CD4-positive, CD25-positive, alpha-beta regulatory T cell (primary cell): Measurements from ENCODE around the gene SNED1. TPM values are rescaled to one million over a fixed set of nuclear protein-coding genes. Genes with fewer than 3 reads are reported as not detected.

Source experiments
- ATAC-seq, 2 donors: fragments of 150-1000 bp; cut with Tn5 transposase; one replicate each; pipeline ENCODE4 v1.10.0; 2021; ENCODE audit warnings: low read depth in 2 of 2, moderate number of reproducible peaks in 2 of 2, moderate library complexity in 1 of 2
- DNase-seq, 3 donors: peaks; one replicate each; pipeline versions ENCODE4 v3.0.0 to v3.0.0-alpha.2; 2012 to 2022; ENCODE audit warnings: mixed read lengths in 1 of 3
- H3K27ac ChIP-seq: one replicate; pipeline ENCODE4 v1.7.0; 2013; ENCODE audit warnings: mild to moderate bottlenecking, low read length; ENCODE audit not compliant: insufficient read depth, poor library complexity, severe bottlenecking
- H3K27me3 ChIP-seq: one replicate; pipeline ENCODE4 v1.7.0; 2013; ENCODE audit warnings: low read length; ENCODE audit not compliant: control insufficient read depth, insufficient read depth
- H3K36me3 ChIP-seq: one replicate; pipeline ENCODE4 v1.7.0; 2013; ENCODE audit warnings: mild to moderate bottlenecking, low read length, moderate library complexity; ENCODE audit not compliant: control insufficient read depth, insufficient read depth
- H3K4me1 ChIP-seq: 2 replicates; pipeline ENCODE4 v1.7.0; 2013; ENCODE audit warnings: mild to moderate bottlenecking, low read length; ENCODE audit not compliant: insufficient read depth, control insufficient read depth, poor library complexity, severe bottlenecking
- H3K4me3 ChIP-seq: one replicate; pipeline ENCODE4 v1.7.0; 2013; ENCODE audit warnings: low read depth, mild to moderate bottlenecking, low read length, moderate library complexity
- H3K9me3 ChIP-seq, 2 experiments: 1 replicate in 1 of 2; 2 replicates in 1 of 2; pipeline ENCODE4 v1.7.0; 2013; ENCODE audit warnings: low read length in 2 of 2, mild to moderate bottlenecking in 1 of 2, moderate library complexity in 1 of 2; ENCODE audit not compliant: control insufficient read depth in 2 of 2
- H3K27ac Mint-ChIP-seq, 3 donors: one replicate each; pipeline ENCODE4 v1.8.0; 2020 to 2022; ENCODE audit warnings: mild to moderate bottlenecking in 3 of 3, mixed read lengths in 3 of 3, moderate library complexity in 2 of 3
- H3K27me3 Mint-ChIP-seq: one replicate; pipeline ENCODE4 v1.8.0; 2022; ENCODE audit warnings: mild to moderate bottlenecking, mixed read lengths
- H3K36me3 Mint-ChIP-seq: one replicate; pipeline ENCODE4 v1.8.0; 2020; ENCODE audit warnings: mixed read lengths
- H3K4me1 Mint-ChIP-seq, 4 donors: one replicate each; pipeline ENCODE4 v1.8.0; 2020 to 2022; ENCODE audit warnings: mixed read lengths in 4 of 4, mild to moderate bottlenecking in 1 of 4
- H3K4me3 Mint-ChIP-seq, 4 donors: one replicate each; pipeline ENCODE4 v1.8.0; 2020 to 2022; ENCODE audit warnings: mild to moderate bottlenecking in 4 of 4, mixed read lengths in 4 of 4, moderate library complexity in 3 of 4
- H3K9me3 Mint-ChIP-seq, 7 donors: one replicate each; pipeline ENCODE4 v1.8.0; 2020 to 2022; ENCODE audit warnings: mixed read lengths in 7 of 7, mild to moderate bottlenecking in 3 of 7, moderate library complexity in 2 of 7
- polyA plus RNA-seq, 4 donors: library from polyadenylated mRNA; unstranded; fragments of 300-500 nt; fragmentation: Illumina TruSeq; gene quantifications; one replicate each; pipeline ENCODE4 v1.2.3, GENCODE V29; 2021
- total RNA-seq: library from RNA; stranded (reverse); gene quantifications from one replicate; pipeline ENCODE4 v1.2.3, GENCODE V29; 2022

SNED1 gene
- total and polyA plus RNA-seq, 5 donors from 2014 or later = 1.7 to 170 (median 2.5) TPM

- Mint-ChIP-seq H3K9me3 (no peaks in the 10 kb centered on the region), H3K27me3 (no peaks in the 10 kb centered on the region), H3K4me3 (no peak overlapping the region), H3K36me3 (no peaks in the 10 kb centered on the region), H3K27ac (no peak overlapping the region), H3K4me1 (peaks cover 0 to 8% (median 0%) of the 10 kb centered on the region in 4 donors)
- Histone ChIP-seq H3K4me3 (no peak overlapping the region), H3K36me3 (no peaks in the 10 kb centered on the region), H3K9me3 (no peaks in the 10 kb centered on the region), H3K27ac (no peak overlapping the region), H3K27me3 (no peaks in the 10 kb centered on the region), H3K4me1 (peaks cover 2% of the 10 kb centered on the region)
- ATAC-seq (no peak), DNase-seq (no peak)
Observed at GRCh38 chr2:240990726-240991377, 7.6 kb upstream of the SNED1 start.

- no peak overlapping the region for H3K4me3 Mint-ChIP-seq
- H3K27ac Mint-ChIP-seq = no peak overlapping the region
- peaks cover 0 to 8% (median 0%) of the 10 kb centered on the region in 4 donors for H3K4me1 Mint-ChIP-seq
- no peak overlapping the region for H3K27ac ChIP-seq
- DNase-seq (no peak), ATAC-seq (no peak)
- peaks cover 9% of the 10 kb centered on the region for H3K4me1 ChIP-seq
- H3K36me3 ChIP-seq = no peaks in the 10 kb centered on the region
- H3K27me3 Mint-ChIP-seq = no peaks in the 10 kb centered on the region
- H3K4me3 ChIP-seq = no peak overlapping the region
- no peaks in the 10 kb centered on the region for H3K36me3 Mint-ChIP-seq
- H3K27me3 ChIP-seq = no peaks in the 10 kb centered on the region
- H3K9me3 ChIP-seq = no peaks in the 10 kb centered on the region
- no peaks in the 10 kb centered on the region for H3K9me3 Mint-ChIP-seq
Observed at GRCh38 chr2:240991378-240992263, 6.8 kb upstream of the SNED1 start.

- H3K4me3 Mint-ChIP-seq = no peak overlapping the region
Observed at GRCh38 chr2:240992572-240993291, 5.7 kb upstream of the SNED1 start.

GRCh38 chr2:240993446-240994170 lies 4.8 kb upstream of the SNED1 start:
- Histone ChIP-seq H3K27me3 (no peaks in the 10 kb centered on the region), H3K4me3 (no peak overlapping the region), H3K4me1 (peaks cover 15% of the 10 kb centered on the region), H3K9me3 (no peaks in the 10 kb centered on the region), H3K36me3 (no peaks in the 10 kb centered on the region), H3K27ac (no peak overlapping the region)
- H3K4me3 Mint-ChIP-seq = no peak overlapping the region
- no peaks in the 10 kb centered on the region for H3K9me3 Mint-ChIP-seq
- no peak overlapping the region for H3K27ac Mint-ChIP-seq
- DNase-seq (no peak), ATAC-seq (no peak)
- peaks cover 10% of the 10 kb centered on the region for H3K27me3 Mint-ChIP-seq
- H3K36me3 Mint-ChIP-seq = no peaks in the 10 kb centered on the region
- H3K4me1 Mint-ChIP-seq = peaks cover 0 to 18% (median 8%) of the 10 kb centered on the region in 4 donors

More at GRCh38 chr2:240992572-240993291, 5.7 kb upstream of the SNED1 start:
- Histone ChIP-seq H3K36me3 (no peaks in the 10 kb centered on the region), H3K27me3 (no peaks in the 10 kb centered on the region), H3K27ac (no peak overlapping the region), H3K9me3 (no peaks in the 10 kb centered on the region), H3K4me1 (peaks cover 14% of the 10 kb centered on the region), H3K4me3 (no peak overlapping the region)
- Mint-ChIP-seq H3K27me3 (peaks cover 9% of the 10 kb centered on the region), H3K36me3 (no peaks in the 10 kb centered on the region), H3K27ac (no peak overlapping the region), H3K4me1 (peaks cover 0 to 18% (median 8%) of the 10 kb centered on the region in 4 donors), H3K9me3 (no peaks in the 10 kb centered on the region)
- DNase-seq (no peak), ATAC-seq (peak in 1 of 2 donors; percentile 33)

GRCh38 chr2:240994171-240994896 lies 4.1 kb upstream of the SNED1 start:
- Mint-ChIP-seq H3K9me3 (no peaks in the 10 kb centered on the region), H3K27ac (no peak overlapping the region), H3K4me1 (peaks cover 0 to 18% (median 8%) of the 10 kb centered on the region in 4 donors), H3K4me3 (no peak overlapping the region), H3K36me3 (no peaks in the 10 kb centered on the region), H3K27me3 (peaks cover 10% of the 10 kb centered on the region)
- no peak for DNase-seq
- H3K4me1 ChIP-seq = peaks cover 15% of the 10 kb centered on the region
- no peak overlapping the region for H3K4me3 ChIP-seq
- no peak for ATAC-seq
- no peak overlapping the region for H3K27ac ChIP-seq
- no peaks in the 10 kb centered on the region for H3K36me3 ChIP-seq
- no peaks in the 10 kb centered on the region for H3K9me3 ChIP-seq
- H3K27me3 ChIP-seq = no peaks in the 10 kb centered on the region

DNA sequence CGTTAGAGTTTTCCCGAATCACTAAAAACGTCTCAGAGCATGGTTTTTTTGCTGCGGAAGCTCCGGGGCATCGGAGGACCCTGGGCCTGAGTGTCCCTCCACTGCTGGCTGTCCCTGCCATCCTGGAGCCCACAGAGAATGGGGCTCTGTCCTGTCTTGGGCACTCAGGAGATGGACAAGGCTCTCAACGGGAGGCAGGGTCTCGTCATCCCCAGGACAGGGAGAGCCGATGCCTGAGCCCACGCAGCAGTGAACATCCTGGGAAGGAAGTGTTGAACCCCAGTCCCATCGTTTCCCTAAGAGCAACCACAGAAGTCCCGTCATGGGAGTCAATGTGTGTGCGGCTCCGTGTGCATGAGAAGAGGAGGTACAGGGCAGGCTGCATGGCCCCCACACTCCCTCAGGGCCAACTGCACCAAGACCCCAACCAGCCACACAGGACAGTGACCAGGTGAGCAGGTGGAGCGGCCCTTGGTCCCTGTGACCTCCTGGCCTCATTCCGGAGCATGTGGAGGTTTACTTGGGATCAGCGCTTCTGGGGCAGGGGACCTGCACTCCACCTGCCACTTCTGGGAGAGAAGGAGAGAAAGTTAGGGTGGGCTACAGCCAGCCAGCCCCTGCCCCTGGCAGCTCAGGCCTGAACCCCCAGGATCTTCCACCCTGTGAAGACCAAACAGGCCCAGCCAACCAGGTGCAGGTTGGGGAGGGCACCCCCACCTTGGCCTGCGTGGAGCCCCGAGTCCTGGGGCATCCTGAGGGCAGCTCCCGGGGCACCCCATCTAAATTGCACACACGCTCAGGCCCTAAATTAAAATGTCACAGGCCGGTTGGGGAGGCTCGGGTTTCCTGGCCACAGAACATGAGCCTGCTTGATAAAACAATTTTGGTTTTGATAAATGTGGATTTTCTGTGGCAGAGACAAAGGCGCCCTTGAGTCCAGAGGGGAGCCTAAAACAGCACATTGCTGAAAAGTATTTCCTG lies 3.1 kb upstream of the SNED1 start:
- no peak overlapping the region for H3K4me3 Mint-ChIP-seq
- peaks cover 15% of the 10 kb centered on the region for H3K4me1 ChIP-seq
- H3K4me1 Mint-ChIP-seq = peaks cover 0 to 27% (median 8%) of the 10 kb centered on the region in 4 donors
- no peak for DNase-seq
- no peak for ATAC-seq
- no peaks in the 10 kb centered on the region for H3K9me3 Mint-ChIP-seq
- H3K27ac Mint-ChIP-seq = no peak overlapping the region
- H3K9me3 ChIP-seq = no peaks in the 10 kb centered on the region
- no peaks in the 10 kb centered on the region for H3K27me3 ChIP-seq
- peaks cover 18% of the 10 kb centered on the region for H3K27me3 Mint-ChIP-seq
- no peak overlapping the region for H3K4me3 ChIP-seq
- H3K36me3 ChIP-seq = no peaks in the 10 kb centered on the region
- no peaks in the 10 kb centered on the region for H3K36me3 Mint-ChIP-seq
- no peak overlapping the region for H3K27ac ChIP-seq
